Fibroblast of skin of right biceps (primary cell): Measurements from ENCODE around the gene MGAT5.

ENCODE experiments used
- DNase-seq: peaks from one replicate; pipeline ENCODE4 v3.0.0-alpha.2; 2013

The MGAT5 gene

GRCh38 chr2:134341476-134341875, 87.6 kb downstream of the MGAT5 start:
- DNase-seq, result no peak

- no peak for DNase-seq
Measured at GRCh38 chr2:134344954-134345697, 91.3 kb downstream of the MGAT5 start.

- no peak for DNase-seq
Measured at GRCh38 chr2:134346141-134346540, 92.3 kb downstream of the MGAT5 start.

- peak; percentile 23 for DNase-seq
Measured at GRCh38 chr2:134347756-134348155, 93.9 kb downstream of the MGAT5 start.

- DNase-seq, result peak; percentile 76
Measured at GRCh38 chr2:134348239-134348638, 94.4 kb downstream of the MGAT5 start.

GRCh38 chr2:134348760-134349159, 94.9 kb downstream of the MGAT5 start:
- no peak for DNase-seq

GRCh38 chr2:134351016-134351415, 97.1 kb downstream of the MGAT5 start:
- DNase-seq, result no peak

- no peak for DNase-seq
Measured at GRCh38 chr2:134351899-134352298, 98.0 kb downstream of the MGAT5 start.

GRCh38 chr2:134352844-134353243, 99.0 kb downstream of the MGAT5 start:
- no peak for DNase-seq

- DNase-seq, result no peak
Measured at GRCh38 chr2:134354611-134355010, 100.7 kb downstream of the MGAT5 start.

GRCh38 chr2:134357814-134358213, 103.9 kb downstream of the MGAT5 start:
- no peak for DNase-seq

- DNase-seq, result no peak
Measured at GRCh38 chr2:134359367-134360081, 105.7 kb downstream of the MGAT5 start.

GRCh38 chr2:134360745-134361487, 107.0 kb downstream of the MGAT5 start:
- no peak for DNase-seq

GRCh38 chr2:134361648-134362047, 107.8 kb downstream of the MGAT5 start:
- DNase-seq, result no peak

GRCh38 chr2:134362152-134362668, 108.3 kb downstream of the MGAT5 start:
- no peak for DNase-seq

- DNase-seq, result no peak
Measured at GRCh38 chr2:134362740-134363139, 108.9 kb downstream of the MGAT5 start.

GRCh38 chr2:134365356-134365755, 111.5 kb downstream of the MGAT5 start:
- DNase-seq, result no peak

- no peak for DNase-seq
Measured at GRCh38 chr2:134366359-134366758, 112.5 kb downstream of the MGAT5 start.

- DNase-seq, result no peak
Measured at GRCh38 chr2:134367213-134367612, 113.3 kb downstream of the MGAT5 start.

GRCh38 chr2:134368009-134368817, 114.3 kb downstream of the MGAT5 start:
- peak; percentile 29 for DNase-seq

- DNase-seq, result no peak
Measured at GRCh38 chr2:134369220-134369902, 115.5 kb downstream of the MGAT5 start.
